GM12878 (cell line): Measurements from ENCODE around the gene FILIP1L. TPM values are rescaled to one million over a fixed set of nuclear protein-coding genes. Genes with fewer than 3 reads are reported as not detected.
A peak's percentile ranks its signal among the peaks of the same experiment; 100 is the strongest.

ENCODE experiments used
- ATAC-seq: fragments of 200-7000 bp; cut with Tn5 transposase; 3 replicates; pipeline ENCODE4 v1.9.1; 2020; ENCODE audit warnings: mild to moderate bottlenecking, moderate library complexity
- BruUV-seq: library from RNA; stranded (reverse); fragments of 400-500 nt; replicated peaks from 2 replicates; lab custom pipeline; 2021; lab: Mats Ljungman, UMichigan
- CTCF ChIA-PET: fragments of 300-600 bp; sonication (Branson Sonifier 250); formaldehyde crosslinking; extraction: SDS; loops from one replicate; lab custom pipeline; 2021; ENCODE audit warnings: inconsistent platforms; lab: Yijun Ruan, JAX
- POLR2A ChIA-PET: fragments of 350-600 bp; formaldehyde crosslinking; extraction: SDS; loops from one replicate; lab custom pipeline; 2021; ENCODE audit warnings: inconsistent platforms; lab: Charles Lee
- RAD21 ChIA-PET: fragments of 300-600 bp; sonication (Branson Sonifier 250); formaldehyde crosslinking; loops from one replicate; lab custom pipeline; 2023; ENCODE audit warnings: antibody characterized with exemption; ENCODE audit not compliant: unreplicated experiment; lab: Charles Lee
- SMC1A ChIA-PET: fragments of 300-600 bp; sonication (Branson Sonifier 250); formaldehyde crosslinking; loops from one replicate; lab custom pipeline; 2023; ENCODE audit not compliant: unreplicated experiment, uncharacterized antibody; lab: Charles Lee
- DNase-seq: peaks from one replicate; pipeline ENCODE4 v3.0.0-alpha.2; 2011; ENCODE audit warnings: low read depth, low spot score
- FAIRE-seq: peaks from 3 replicates; lab custom pipeline; 2011; peaks lifted over from hg19 to GRCh38; lab: Jason Lieb, UNC
- H2AFZ ChIP-seq: 2 replicates; pipeline ENCODE4 v1.6.0; 2011; ENCODE audit warnings: low read depth, low read length, control low read depth; ENCODE audit not compliant: control insufficient read depth
- H3K27ac ChIP-seq: 2 replicates; pipeline ENCODE4 v1.5.1; 2011; ENCODE audit warnings: control low read depth; ENCODE audit not compliant: control insufficient read depth, insufficient read depth
- H3K27me3 ChIP-seq, 2 experiments: replicated peaks in 1 of 2; 2 replicates each; pipeline versions ENCODE4 v1.6.0 to v1.6.1; 2011; ENCODE audit warnings: low read length in 1 of 2; ENCODE audit not compliant: control insufficient read depth in 2 of 2, insufficient read depth in 2 of 2
- H3K36me3 ChIP-seq, 2 experiments: 2 replicates each; pipeline ENCODE4 v1.5.1; 2011; ENCODE audit warnings: low read length in 1 of 2; ENCODE audit not compliant: control insufficient read depth in 2 of 2, insufficient read depth in 2 of 2
- H3K4me1 ChIP-seq: 2 replicates; pipeline ENCODE4 v1.6.1; 2011; ENCODE audit warnings: mild to moderate bottlenecking, low read length, moderate library complexity, mixed read lengths; ENCODE audit not compliant: control insufficient read depth, insufficient read depth
- H3K4me2 ChIP-seq: 2 replicates; pipeline ENCODE4 v1.6.0; 2011; ENCODE audit warnings: control low read depth; ENCODE audit not compliant: control insufficient read depth, insufficient read depth
- H3K4me3 ChIP-seq: fragments of 200-600 bp; sonication (generic); 2 replicates; pipeline ENCODE4 v1.5.1; 2016
- H3K79me2 ChIP-seq: 2 replicates; pipeline ENCODE4 v1.6.0; 2011; ENCODE audit warnings: low read length; ENCODE audit not compliant: control insufficient read depth, insufficient read depth
- H3K9ac ChIP-seq: 2 replicates; pipeline ENCODE4 v1.8.0; 2011; ENCODE audit warnings: low read length, control low read depth, mixed read lengths; ENCODE audit not compliant: control insufficient read depth, insufficient read depth
- H3K9me3 ChIP-seq: replicated peaks from 3 replicates; pipeline ENCODE4 v1.5.1; 2011; ENCODE audit warnings: mild to moderate bottlenecking, low read length; ENCODE audit not compliant: control insufficient read depth, insufficient read depth
- H4K20me1 ChIP-seq: 2 replicates; pipeline ENCODE4 v1.6.0; 2011; ENCODE audit not compliant: control insufficient read depth, insufficient read depth
- ESRRA ChIP-seq: IDR thresholded peaks from 2 replicates; pipeline ENCODE4 v1.6.1; 2012; ENCODE audit warnings: mild to moderate bottlenecking, low read length, improper control_type of control experiment
- MYC ChIP-seq: IDR thresholded peaks from 2 replicates; pipeline ENCODE4 v1.6.1; 2011; ENCODE audit warnings: mild to moderate bottlenecking, low read length, moderate library complexity, inconsistent platforms; ENCODE audit not compliant: insufficient read depth, insufficient replicate concordance, insufficient read length, severe bottlenecking
- NKRF ChIP-seq: fragments of 450-650 bp; conservative IDR thresholded peaks from 2 replicates; pipeline ENCODE4 v1.6.1; 2017; ENCODE audit warnings: mild to moderate bottlenecking, moderate library complexity
- NRF1 ChIP-seq: conservative IDR thresholded peaks from 2 replicates; pipeline ENCODE4 v1.6.1; 2011; ENCODE audit warnings: mild to moderate bottlenecking, low read depth, low read length, improper control_type of control experiment
- POLR2AphosphoS5 ChIP-seq: IDR thresholded peaks from 2 replicates; pipeline ENCODE4 v1.6.1; 2011; ENCODE audit warnings: mild to moderate bottlenecking, low read length, inconsistent platforms
- RAD51 ChIP-seq: fragments of 450-650 bp; IDR thresholded peaks from 2 replicates; pipeline ENCODE4 v1.6.1; 2016; ENCODE audit warnings: moderate library complexity, mild to moderate bottlenecking, inconsistent platforms
- RBBP5 ChIP-seq: fragments of 200-600 bp; sonication (generic); conservative IDR thresholded peaks from 2 replicates; pipeline ENCODE4 v1.6.1; 2016
- RELA ChIP-seq: fragments of 450-650 bp; IDR thresholded peaks from 2 replicates; pipeline ENCODE4 v1.8.0; 2014; ENCODE audit warnings: borderline replicate concordance; ENCODE audit not compliant: partially characterized antibody
- SMC3 ChIP-seq: IDR thresholded peaks from 2 replicates; pipeline ENCODE4 v1.6.1; 2011; ENCODE audit warnings: low read length, improper control_type of control experiment, borderline replicate concordance
- WGBS: methylation state at CpG from one replicate; pipeline ENCODE4 v1.1.6; 2016; ENCODE audit warnings: low lambda C conversion rate; ENCODE audit not compliant: insufficient replicate concordance, insufficient coverage; ENCODE audit errors: missing lambda C conversion rate; 5-methylcytosine and 5-hydroxymethylcytosine counted together
- in situ Hi-C: fragments of 300-500 bp; cut with MboI; formaldehyde crosslinking; loops from 9 replicates; pipeline ENCODE4 v1.14.3; 2018; ENCODE audit warnings: mixed read lengths
- intact Hi-C: fragments of 100-400 bp; cut with micrococcal nuclease; formaldehyde crosslinking; loops from one replicate; pipeline ENCODE4 v1.14.2; 2022; ENCODE audit not compliant: unreplicated experiment
- polyA plus RNA-seq, 11 experiments: library from polyadenylated mRNA; depleted of rRNA in 4 of 11; unstranded in 6 of 11; stranded (reverse) in 5 of 11; fragments of >200 nt; fragmentation: Nextera tagmentation in 4 of 11; fragmentation: Illumina TruSeq in 1 of 11; extraction: Ambion mirVana in 4 of 11; extraction: Trizol in 1 of 11; gene quantifications; 1 replicate in 1 of 11; 2 replicates in 10 of 11; pipeline versions ENCODE4 v1.2.1 to v1.2.3, GENCODE V29; 2011 to 2016; ENCODE audit warnings: inconsistent platforms in 2 of 11, missing spikeins in 2 of 11, low read depth in 1 of 11
- total RNA-seq, 4 experiments: library from RNA; depleted of rRNA in 3 of 4; stranded (reverse); fragments of >200 nt in 3 of 4; fragmentation: Illumina TruSeq in 1 of 4; extraction: Trizol in 1 of 4; gene quantifications; 2 replicates each; pipeline versions ENCODE4 v1.2.1 to v1.2.3, GENCODE V29; 2013 to 2021
- TF ChIP-seq, protein P1 (sequence below): fragments of 450-650 bp; IDR thresholded peaks from 2 replicates; pipeline ENCODE4 v1.6.1; 2017; ENCODE audit warnings: low read depth, mild to moderate bottlenecking, moderate library complexity

Gene FILIP1L
- total and polyA plus RNA-seq, 10 of the 15 experiments (the other 5 are each of a cell fraction or from before 2014, with no cell fraction given) = 0.24 to 6.1 (median 3.5) TPM

DNA sequence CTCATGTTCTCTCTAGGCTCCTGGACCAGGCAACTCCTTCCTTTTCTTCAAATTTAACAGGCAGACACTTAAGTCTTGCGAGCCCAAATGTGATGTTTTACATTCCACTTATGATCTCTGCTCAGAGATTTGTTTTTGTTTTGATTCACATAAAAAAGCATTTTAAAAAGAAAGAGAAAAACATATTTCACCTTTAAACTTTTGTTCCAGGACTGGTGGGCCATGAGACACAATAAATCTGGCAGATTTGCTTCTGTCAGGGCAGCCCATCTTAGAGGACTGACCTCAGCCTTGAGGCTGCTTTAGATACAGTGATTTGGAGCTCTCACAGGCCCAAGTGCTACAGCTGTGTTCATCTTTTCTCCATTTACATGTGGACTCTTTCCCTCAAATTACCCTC lies 244.7 kb downstream of the FILIP1L start:
- peaks cover 16% of the 10 kb centered on the region for H3K79me2 ChIP-seq
- in situ Hi-C loops = no loop called here
- intact Hi-C loops = no loop called here
- H3K4me2 ChIP-seq = no peak overlapping the region
- ChIA-PET RAD21 (interaction anchor here (1.6 kb wide), 1 partner anchor 25 kb away, joined by 7 read pairs; no protein-coding TSS in a partner anchor), CTCF (interaction anchor here (0.7 to 1.5 kb wide), 3 partner anchors 11 to 67 kb away, joined by 3 to 5 read pairs (median 4); no protein-coding TSS in a partner anchor), POLR2A (interaction anchor here (1.0 kb wide), 1 partner anchor 25 kb away, joined by 5 read pairs; no protein-coding TSS in a partner anchor), SMC1A (interaction anchor here (0.9 to 3.3 kb wide), 5 partner anchors 9 to 38 kb away, joined by 3 to 13 read pairs (median 3); no protein-coding TSS in a partner anchor)
- H3K27me3 ChIP-seq = no peaks in the 10 kb centered on the region
- H3K9ac ChIP-seq = no peak overlapping the region
- no peaks in the 10 kb centered on the region for H4K20me1 ChIP-seq
- WGBS = 100% methylated on average over 1 of the region's 1 CpG
- BruUV-seq = no TSS peak
- DNase-seq = no peak
- no peak for FAIRE-seq
- H3K36me3 ChIP-seq = no peaks in the 10 kb centered on the region
- H3K4me1 ChIP-seq = peaks cover 38% of the 10 kb centered on the region
- H3K27ac ChIP-seq = no peak overlapping the region
- no peak for TF ChIP-seq RBBP5
- ATAC-seq = no peak
- no peak overlapping the region for H2AFZ ChIP-seq
- H3K4me3 ChIP-seq = no peak overlapping the region
- no peaks in the 10 kb centered on the region for H3K9me3 ChIP-seq

DNA sequence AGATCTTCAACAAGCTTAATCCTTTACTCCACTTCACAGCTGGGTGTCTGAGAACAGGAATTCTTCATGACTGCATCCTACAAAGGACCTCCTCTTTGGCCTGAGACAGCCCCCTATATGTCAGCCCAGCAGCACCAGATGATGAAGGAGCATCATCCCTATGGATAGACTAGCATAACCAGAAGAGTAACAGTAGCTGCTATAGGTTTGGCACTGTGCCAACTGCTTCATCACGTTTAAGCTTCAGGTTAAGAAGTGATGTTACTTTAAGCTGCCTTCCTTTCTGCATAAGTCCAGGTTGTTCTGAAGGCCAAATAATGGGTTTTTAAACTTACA lies 246.0 kb downstream of the FILIP1L start:
- H3K9ac ChIP-seq = peak overlapping the region; percentile 14; the same call in 1 of the 2 replicates
- ChIA-PET POLR2A (interaction anchor here (1.0 to 2.1 kb wide), 3 partner anchors 9 to 25 kb away, joined by 4 to 9 read pairs (median 4); no protein-coding TSS in a partner anchor), CTCF (interaction anchor here (0.7 to 1.5 kb wide), 7 partner anchors 10 to 392 kb away, joined by 3 to 4 read pairs (median 3); partner anchors contain the start of gene TBC1D23), RAD21 (interaction anchor here (0.9 to 2.2 kb wide), 10 partner anchors 10 to 204 kb away, joined by 3 to 8 read pairs (median 5); no protein-coding TSS in a partner anchor), SMC1A (interaction anchor here (0.9 to 2.2 kb wide), 10 partner anchors 9 to 595 kb away, joined by 3 to 8 read pairs (median 4); no protein-coding TSS in a partner anchor)
- no peaks in the 10 kb centered on the region for H4K20me1 ChIP-seq
- no peaks in the 10 kb centered on the region for H3K27me3 ChIP-seq
- peak overlapping the region; percentile 33; the same call in 1 of the 2 replicates for H3K27ac ChIP-seq
- H3K4me2 ChIP-seq = peak overlapping the region; percentile 53
- peaks cover 10% of the 10 kb centered on the region for H3K79me2 ChIP-seq
- H3K4me3 ChIP-seq = no peak overlapping the region
- in situ Hi-C loops (no loop called here), intact Hi-C loops (no loop called here)
- no peaks in the 10 kb centered on the region for H3K36me3 ChIP-seq
- no TSS peak for BruUV-seq
- no peaks in the 10 kb centered on the region for H3K9me3 ChIP-seq
- FAIRE-seq (peak; percentile 7), DNase-seq (no peak), ATAC-seq (no peak; the same call in 2 of the 3 replicates)
- WGBS = 38% methylated on average over 1 of the region's 1 CpG
- H2AFZ ChIP-seq = no peak overlapping the region
- peaks cover 35% of the 10 kb centered on the region for H3K4me1 ChIP-seq
- no peak for TF ChIP-seq NRF1
- no peak for TF ChIP-seq SMC3
- no peak for TF ChIP-seq NKRF
- TF ChIP-seq MYC = no peak
- TF ChIP-seq RELA = no peak
- TF ChIP-seq, protein P1, sequence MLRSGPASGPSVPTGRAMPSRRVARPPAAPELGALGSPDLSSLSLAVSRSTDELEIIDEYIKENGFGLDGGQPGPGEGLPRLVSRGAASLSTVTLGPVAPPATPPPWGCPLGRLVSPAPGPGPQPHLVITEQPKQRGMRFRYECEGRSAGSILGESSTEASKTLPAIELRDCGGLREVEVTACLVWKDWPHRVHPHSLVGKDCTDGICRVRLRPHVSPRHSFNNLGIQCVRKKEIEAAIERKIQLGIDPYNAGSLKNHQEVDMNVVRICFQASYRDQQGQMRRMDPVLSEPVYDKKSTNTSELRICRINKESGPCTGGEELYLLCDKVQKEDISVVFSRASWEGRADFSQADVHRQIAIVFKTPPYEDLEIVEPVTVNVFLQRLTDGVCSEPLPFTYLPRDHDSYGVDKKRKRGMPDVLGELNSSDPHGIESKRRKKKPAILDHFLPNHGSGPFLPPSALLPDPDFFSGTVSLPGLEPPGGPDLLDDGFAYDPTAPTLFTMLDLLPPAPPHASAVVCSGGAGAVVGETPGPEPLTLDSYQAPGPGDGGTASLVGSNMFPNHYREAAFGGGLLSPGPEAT = 0 out of 2 replicates have a peak, but pooled peaks have one; percentile 0
- TF ChIP-seq POLR2AphosphoS5 = peak; percentile 69
- TF ChIP-seq RAD51 = no peak
- no peak for TF ChIP-seq ESRRA
